ENCODE measurements around the gene TPST1. TPM values are rescaled to one million over a fixed set of nuclear protein-coding genes. Genes with fewer than 3 reads are reported as not detected.

Gene TPST1
- total RNA-seq, 4 donors from 2014 or later = 9.6 to 22.4 (median 14.4) TPM

DNA sequence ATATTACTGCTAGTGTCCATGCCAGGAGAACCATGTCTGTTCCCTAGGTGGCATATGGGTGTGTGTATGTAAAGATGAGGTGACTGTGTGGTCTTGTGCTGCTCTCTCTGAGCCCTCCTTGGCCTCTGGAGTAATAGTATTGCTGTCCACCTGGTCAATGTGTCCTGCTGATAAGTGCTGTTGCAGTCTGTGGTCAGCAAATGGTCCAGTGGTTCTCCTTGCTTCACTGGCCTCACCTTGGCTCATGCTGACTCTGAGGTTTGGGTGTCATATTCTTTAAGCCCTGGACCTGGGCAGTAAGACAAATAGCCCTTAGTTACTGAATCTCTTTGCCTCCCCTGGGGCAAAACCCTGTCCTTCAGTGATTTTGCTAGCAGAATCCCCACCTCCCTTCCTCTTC lies 56.8 kb downstream of the TPST1 start:
- peaks cover 0 to 10% (median 2%) of the 10 kb centered on the region in 4 donors for H3K4me1 ChIP-seq
- H3K36me3 ChIP-seq = no peaks in the 10 kb centered on the region
- H3K27ac ChIP-seq (replicated peaks in 1 of 4) = no peak overlapping the region
- H3K9me3 ChIP-seq = peaks cover 0 to 19% (median 14%) of the 10 kb centered on the region in 4 donors
- no peaks in the 10 kb centered on the region for H3K27me3 ChIP-seq
- TF ChIP-seq POLR2AphosphoS5 (IDR thresholded peaks at IDR 0.05) (no peak), EP300 (IDR thresholded peaks at IDR 0.05) (no peak), POLR2A (IDR thresholded peaks at IDR 0.05; ENCODE audit: low read depth) (no peak)
- TF ChIP-seq, protein P1, sequence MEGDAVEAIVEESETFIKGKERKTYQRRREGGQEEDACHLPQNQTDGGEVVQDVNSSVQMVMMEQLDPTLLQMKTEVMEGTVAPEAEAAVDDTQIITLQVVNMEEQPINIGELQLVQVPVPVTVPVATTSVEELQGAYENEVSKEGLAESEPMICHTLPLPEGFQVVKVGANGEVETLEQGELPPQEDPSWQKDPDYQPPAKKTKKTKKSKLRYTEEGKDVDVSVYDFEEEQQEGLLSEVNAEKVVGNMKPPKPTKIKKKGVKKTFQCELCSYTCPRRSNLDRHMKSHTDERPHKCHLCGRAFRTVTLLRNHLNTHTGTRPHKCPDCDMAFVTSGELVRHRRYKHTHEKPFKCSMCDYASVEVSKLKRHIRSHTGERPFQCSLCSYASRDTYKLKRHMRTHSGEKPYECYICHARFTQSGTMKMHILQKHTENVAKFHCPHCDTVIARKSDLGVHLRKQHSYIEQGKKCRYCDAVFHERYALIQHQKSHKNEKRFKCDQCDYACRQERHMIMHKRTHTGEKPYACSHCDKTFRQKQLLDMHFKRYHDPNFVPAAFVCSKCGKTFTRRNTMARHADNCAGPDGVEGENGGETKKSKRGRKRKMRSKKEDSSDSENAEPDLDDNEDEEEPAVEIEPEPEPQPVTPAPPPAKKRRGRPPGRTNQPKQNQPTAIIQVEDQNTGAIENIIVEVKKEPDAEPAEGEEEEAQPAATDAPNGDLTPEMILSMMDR (IDR thresholded peaks at IDR 0.05) = no peak
- no peak overlapping the region for H3K4me3 ChIP-seq
- intact Hi-C loops (cut with DNase I) = no loop called here
- no peak for DNase-seq (ENCODE audit: extremely low spot score)

- no peak overlapping the region for H3K27ac ChIP-seq (replicated peaks in 1 of 4)
- no peaks in the 10 kb centered on the region for H3K27me3 ChIP-seq
- no peak for DNase-seq (ENCODE audit: extremely low spot score)
- H3K36me3 ChIP-seq = no peaks in the 10 kb centered on the region
- intact Hi-C loops (cut with DNase I) = no loop called here
- H3K4me1 ChIP-seq = peaks cover 0 to 15% (median 7%) of the 10 kb centered on the region in 4 donors
- TF ChIP-seq POLR2AphosphoS5 (IDR thresholded peaks at IDR 0.05) = no peak
- TF ChIP-seq, protein P1 (IDR thresholded peaks at IDR 0.05) = no peak
- TF ChIP-seq POLR2A (IDR thresholded peaks at IDR 0.05; ENCODE audit: low read depth) = no peak
- TF ChIP-seq EP300 (IDR thresholded peaks at IDR 0.05) = no peak
- no peak overlapping the region for H3K4me3 ChIP-seq
- H3K9me3 ChIP-seq = peaks cover 0 to 19% (median 14%) of the 10 kb centered on the region in 4 donors
- 96% methylated on average over 1 of the region's 1 CpG for WGBS
Measured at GRCh38 chr7:66263936-66264335, 58.8 kb downstream of the TPST1 start.

DNA sequence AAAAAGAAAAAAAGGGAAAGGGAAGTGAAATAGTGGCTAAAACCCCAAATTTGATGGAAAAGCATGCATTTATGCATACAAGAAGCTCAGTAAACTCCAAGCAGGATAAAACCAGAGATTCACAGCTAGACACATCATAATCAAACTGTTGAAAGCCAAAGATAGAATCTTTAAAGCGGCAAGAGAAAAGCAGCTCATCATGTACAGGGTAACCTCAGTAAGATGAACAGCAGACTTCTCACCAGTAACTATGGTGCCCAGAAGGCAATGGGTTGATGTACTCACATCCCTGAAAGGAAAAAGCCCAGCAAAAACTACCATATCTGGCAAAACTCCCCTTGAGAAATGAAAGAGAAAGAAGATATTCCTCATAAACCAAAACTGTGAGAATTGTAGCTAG lies 60.4 kb downstream of the TPST1 start:
- Histone ChIP-seq H3K4me1 (peaks cover 0 to 14% (median 7%) of the 10 kb centered on the region in 4 donors), H3K27ac (replicated peaks in 1 of 4) (no peak overlapping the region), H3K36me3 (no peaks in the 10 kb centered on the region), H3K9me3 (peaks cover 0 to 19% (median 14%) of the 10 kb centered on the region in 4 donors), H3K4me3 (no peak overlapping the region), H3K27me3 (no peaks in the 10 kb centered on the region)
- TF ChIP-seq POLR2A (IDR thresholded peaks at IDR 0.05; ENCODE audit: low read depth) (no peak), EP300 (IDR thresholded peaks at IDR 0.05) (no peak)
- intact Hi-C loops (cut with DNase I) = no loop called here
- no peak for DNase-seq (ENCODE audit: extremely low spot score)
- WGBS = 100% methylated on average over 1 of the region's 1 CpG

DNA sequence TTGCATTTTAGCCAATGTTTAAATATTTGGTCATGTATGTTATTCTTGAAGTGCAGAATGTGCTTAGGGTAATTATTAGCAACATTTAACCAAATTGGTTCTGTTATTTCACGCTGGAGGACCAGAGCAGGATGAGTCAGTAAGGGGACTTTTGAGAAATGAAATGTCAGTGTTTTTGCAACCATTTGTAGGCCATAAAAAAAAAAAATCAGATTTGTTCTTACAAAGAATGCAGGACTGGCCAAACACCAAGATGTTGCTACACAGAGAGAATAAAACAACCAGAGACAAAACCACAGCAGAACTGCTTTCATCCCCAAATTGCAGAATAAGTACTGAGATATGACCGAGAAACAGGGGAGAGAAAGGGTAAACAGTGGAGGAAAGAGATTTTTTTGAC lies 62.1 kb downstream of the TPST1 start:
- intact Hi-C loops (cut with DNase I) = no loop called here
- Histone ChIP-seq H3K4me1 (peaks cover 0 to 14% (median 7%) of the 10 kb centered on the region in 4 donors), H3K36me3 (no peaks in the 10 kb centered on the region), H3K27ac (replicated peaks in 1 of 4) (peak overlapping the region; percentile 1 to 56 (median 48)), H3K27me3 (no peaks in the 10 kb centered on the region), H3K9me3 (peaks cover 0 to 19% (median 14%) of the 10 kb centered on the region in 4 donors), H3K4me3 (peak overlapping the region in 1 of 4 donors; percentile 10)
- 36% methylated on average over 2 of the region's 2 CpGs for WGBS
- no peak for TF ChIP-seq POLR2A (IDR thresholded peaks at IDR 0.05; ENCODE audit: low read depth)
- TF ChIP-seq, protein P1 (IDR thresholded peaks at IDR 0.05) = no peak
- TF ChIP-seq POLR2AphosphoS5 (IDR thresholded peaks at IDR 0.05) = peak in 1 of 2 donors; percentile 32
- TF ChIP-seq EP300 (IDR thresholded peaks at IDR 0.05) = no peak
- no peak for DNase-seq (ENCODE audit: extremely low spot score)

- Histone ChIP-seq H3K9me3 (peaks cover 0 to 13% (median 12%) of the 10 kb centered on the region in 4 donors), H3K27me3 (no peaks in the 10 kb centered on the region), H3K4me3 (no peak overlapping the region), H3K36me3 (no peaks in the 10 kb centered on the region), H3K27ac (replicated peaks in 1 of 4) (no peak overlapping the region), H3K4me1 (peaks cover 0 to 14% (median 7%) of the 10 kb centered on the region in 4 donors)
- DNase-seq (ENCODE audit: extremely low spot score) = no peak
- TF ChIP-seq EP300 (IDR thresholded peaks at IDR 0.05) = no peak
- TF ChIP-seq, protein P1 (IDR thresholded peaks at IDR 0.05) = no peak
- no peak for TF ChIP-seq POLR2AphosphoS5 (IDR thresholded peaks at IDR 0.05)
- TF ChIP-seq POLR2A (IDR thresholded peaks at IDR 0.05; ENCODE audit: low read depth) = no peak
- 90% methylated on average over 1 of the region's 1 CpG for WGBS
- intact Hi-C loops (cut with DNase I) = no loop called here
Measured at GRCh38 chr7:66269978-66270377, 64.8 kb downstream of the TPST1 start.
